Stomach (tissue), 4 donors: ENCODE measurements around the gene PXMP4.

ENCODE experiments used
- CTCF ChIP-seq, 7 experiments: fragments of 450-650 bp in 4 of 7; fragments of 200-600 bp in 3 of 7; sonication (generic) in 3 of 7; IDR thresholded peaks; one replicate each; pipeline ENCODE4 v1.5.1; 2016 to 2019; ENCODE audit warnings: antibody characterized with exemption in 7 of 7, control low read depth in 2 of 7, mild to moderate bottlenecking in 1 of 7
- EP300 ChIP-seq: sonication (generic); formaldehyde crosslinking; IDR thresholded peaks from one replicate; pipeline ENCODE4 v1.6.1; 2017; ENCODE audit warnings: antibody characterized with exemption
- POLR2A ChIP-seq, 4 donors: fragments of 450-650 bp; IDR thresholded peaks; one replicate each; pipeline ENCODE4 v1.6.1; 2016; ENCODE audit warnings: antibody characterized with exemption in 4 of 4, control low read depth in 2 of 4, mild to moderate bottlenecking in 1 of 4, moderate library complexity in 1 of 4
- POLR2AphosphoS5 ChIP-seq, 3 donors: sonication (generic); formaldehyde crosslinking; IDR thresholded peaks; one replicate each; pipeline ENCODE4 v1.6.1; 2016; ENCODE audit warnings: antibody characterized with exemption in 3 of 3

- peak; percentile 63 to 91 (median 87) for TF ChIP-seq POLR2AphosphoS5 (IDR thresholded peaks at IDR 0.05)
- TF ChIP-seq POLR2A (IDR thresholded peaks at IDR 0.05) = peak in 2 of 4 donors; percentile 76 to 82
- peak in 5 of 7 experiments; percentile 21 to 41 (median 30) for TF ChIP-seq CTCF (IDR thresholded peaks at IDR 0.05)
- no peak for TF ChIP-seq EP300
Measured at GRCh38 chr20:33666293-33667244, 53.5 kb downstream of the PXMP4 start, which contains the start of gene ACTL10.
